Transverse colon (tissue), 4 donors: Measurements from ENCODE around the gene DYNC1LI2.

ENCODE experiments used
- CTCF ChIP-seq, 5 experiments: fragments of 200-600 bp in 3 of 5; fragments of 450-650 bp in 2 of 5; sonication (generic) in 3 of 5; IDR thresholded peaks; 1 replicate in 2 of 5; 2 replicates in 3 of 5; pipeline ENCODE4 v1.5.1; 2016 to 2017; ENCODE audit warnings: antibody characterized with exemption in 5 of 5, inconsistent platforms in 3 of 5, mild to moderate bottlenecking in 2 of 5, moderate library complexity in 1 of 5
- EP300 ChIP-seq: sonication (generic); formaldehyde crosslinking; IDR thresholded peaks from one replicate; pipeline ENCODE4 v1.6.1; 2017; ENCODE audit warnings: antibody characterized with exemption, low read depth
- POLR2A ChIP-seq: fragments of 450-650 bp; IDR thresholded peaks from one replicate; pipeline ENCODE4 v1.6.1; 2016; ENCODE audit warnings: antibody characterized with exemption, mild to moderate bottlenecking, moderate library complexity
- POLR2AphosphoS5 ChIP-seq, 3 donors: sonication (generic); formaldehyde crosslinking; IDR thresholded peaks; one replicate each; pipeline ENCODE4 v1.6.1; 2016; ENCODE audit warnings: antibody characterized with exemption in 3 of 3

GRCh38 chr16:66690106-66690847 is 61.1 kb downstream of the DYNC1LI2 start:
- TF ChIP-seq CTCF (IDR thresholded peaks at IDR 0.05) (no peak), POLR2A (no peak), POLR2AphosphoS5 (IDR thresholded peaks at IDR 0.05) (no peak), EP300 (no peak)
